HL-60 (cell line): Measurements from ENCODE around the gene NPFF.

Experiments used
- DNase-seq, 2 experiments: peaks; one replicate each; pipeline ENCODE4 v3.0.0-alpha.2; 2010 to 2020; ENCODE audit warnings: low read depth in 1 of 2, low spot score in 1 of 2
- H3K27ac ChIP-seq: fragments of 250-450 bp; sonication (Bioruptor Pico); replicated peaks from 2 replicates; pipeline ENCODE4 v1.5.1; 2020; ENCODE audit warnings: mild to moderate bottlenecking, moderate library complexity
- H3K27me3 ChIP-seq: fragments of 250-450 bp; sonication (Bioruptor Pico); 2 replicates; pipeline ENCODE4 v1.5.1; 2021; ENCODE audit warnings: mild to moderate bottlenecking, moderate library complexity; ENCODE audit not compliant: insufficient read depth, poor library complexity, severe bottlenecking
- H3K4me3 ChIP-seq: replicated peaks from 2 replicates; pipeline ENCODE4 v1.5.1; 2011; ENCODE audit warnings: mild to moderate bottlenecking, control low read depth, low read length; ENCODE audit not compliant: insufficient read depth
- GABPA ChIP-seq: IDR thresholded peaks from 2 replicates; pipeline ENCODE4 v1.6.1; 2012; ENCODE audit warnings: low read depth
- POLR2AphosphoS5 ChIP-seq: IDR thresholded peaks from 2 replicates; pipeline ENCODE4 v1.6.1; 2012; ENCODE audit warnings: low read depth
- SPI1 ChIP-seq: IDR thresholded peaks from 2 replicates; pipeline ENCODE4 v1.6.1; 2012; ENCODE audit warnings: low read depth, mild to moderate bottlenecking, borderline replicate concordance
- TF ChIP-seq, protein P1 (sequence below): IDR thresholded peaks from 2 replicates; pipeline ENCODE4 v1.6.1; 2012; ENCODE audit warnings: low read depth; ENCODE audit not compliant: insufficient replicate concordance
- TF ChIP-seq, protein P2 (sequence below): IDR thresholded peaks from one replicate; pipeline ENCODE4 v1.5.1; 2011; ENCODE audit warnings: low read length, control low read depth, inconsistent platforms; ENCODE audit not compliant: insufficient read depth

NPFF gene

DNA sequence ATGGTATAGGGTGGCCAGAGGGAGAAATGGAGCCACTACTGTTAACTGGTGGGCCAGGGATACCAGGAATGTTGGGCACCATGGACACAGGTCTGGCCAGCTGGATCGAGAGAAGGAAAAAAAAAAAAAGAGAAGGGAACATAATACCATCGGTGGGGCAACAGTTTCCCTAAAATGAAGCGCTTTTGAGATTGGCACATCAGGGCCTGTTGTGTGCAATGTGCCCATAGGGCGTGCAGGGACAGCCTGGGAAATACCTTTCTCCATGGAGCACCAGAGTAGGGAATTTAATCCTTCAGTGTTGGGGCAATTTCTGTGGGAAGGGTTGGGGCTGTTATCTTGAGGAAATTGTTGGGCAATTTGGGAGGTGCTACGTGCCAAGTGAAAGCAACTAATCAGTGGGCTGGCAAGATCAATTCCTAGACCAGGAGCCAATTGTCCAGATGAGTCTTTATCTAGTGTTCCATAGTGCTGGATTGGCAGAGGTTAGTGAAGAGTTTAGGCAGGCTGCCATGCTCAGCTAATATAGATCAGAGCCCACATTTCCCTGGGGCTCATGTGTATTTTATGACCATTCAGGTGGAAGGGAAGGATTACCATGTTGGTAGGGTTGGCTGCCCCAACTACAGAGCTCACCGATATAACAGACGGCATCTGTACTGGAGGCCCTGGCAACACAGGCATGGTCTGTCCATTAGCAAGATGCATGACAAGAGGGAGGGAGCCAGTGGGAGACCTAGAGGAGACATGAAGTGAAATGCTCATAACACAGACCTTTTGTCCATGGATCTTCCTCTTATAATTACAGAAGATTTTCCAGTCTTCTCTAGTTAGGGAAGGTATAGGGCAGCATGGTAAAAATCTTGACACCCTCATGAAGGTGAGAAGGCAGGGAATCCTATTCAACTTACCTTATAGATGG is 25.5 kb upstream of the NPFF start:
- DNase-seq, result no peak
- Histone ChIP-seq H3K27ac (no peak overlapping the region), H3K27me3 (no peaks in the 10 kb centered on the region), H3K4me3 (no peak overlapping the region)
- TF ChIP-seq, protein P1, sequence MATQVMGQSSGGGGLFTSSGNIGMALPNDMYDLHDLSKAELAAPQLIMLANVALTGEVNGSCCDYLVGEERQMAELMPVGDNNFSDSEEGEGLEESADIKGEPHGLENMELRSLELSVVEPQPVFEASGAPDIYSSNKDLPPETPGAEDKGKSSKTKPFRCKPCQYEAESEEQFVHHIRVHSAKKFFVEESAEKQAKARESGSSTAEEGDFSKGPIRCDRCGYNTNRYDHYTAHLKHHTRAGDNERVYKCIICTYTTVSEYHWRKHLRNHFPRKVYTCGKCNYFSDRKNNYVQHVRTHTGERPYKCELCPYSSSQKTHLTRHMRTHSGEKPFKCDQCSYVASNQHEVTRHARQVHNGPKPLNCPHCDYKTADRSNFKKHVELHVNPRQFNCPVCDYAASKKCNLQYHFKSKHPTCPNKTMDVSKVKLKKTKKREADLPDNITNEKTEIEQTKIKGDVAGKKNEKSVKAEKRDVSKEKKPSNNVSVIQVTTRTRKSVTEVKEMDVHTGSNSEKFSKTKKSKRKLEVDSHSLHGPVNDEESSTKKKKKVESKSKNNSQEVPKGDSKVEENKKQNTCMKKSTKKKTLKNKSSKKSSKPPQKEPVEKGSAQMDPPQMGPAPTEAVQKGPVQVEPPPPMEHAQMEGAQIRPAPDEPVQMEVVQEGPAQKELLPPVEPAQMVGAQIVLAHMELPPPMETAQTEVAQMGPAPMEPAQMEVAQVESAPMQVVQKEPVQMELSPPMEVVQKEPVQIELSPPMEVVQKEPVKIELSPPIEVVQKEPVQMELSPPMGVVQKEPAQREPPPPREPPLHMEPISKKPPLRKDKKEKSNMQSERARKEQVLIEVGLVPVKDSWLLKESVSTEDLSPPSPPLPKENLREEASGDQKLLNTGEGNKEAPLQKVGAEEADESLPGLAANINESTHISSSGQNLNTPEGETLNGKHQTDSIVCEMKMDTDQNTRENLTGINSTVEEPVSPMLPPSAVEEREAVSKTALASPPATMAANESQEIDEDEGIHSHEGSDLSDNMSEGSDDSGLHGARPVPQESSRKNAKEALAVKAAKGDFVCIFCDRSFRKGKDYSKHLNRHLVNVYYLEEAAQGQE, result no peak
- TF ChIP-seq SPI1, result no peak
- TF ChIP-seq, protein P2, sequence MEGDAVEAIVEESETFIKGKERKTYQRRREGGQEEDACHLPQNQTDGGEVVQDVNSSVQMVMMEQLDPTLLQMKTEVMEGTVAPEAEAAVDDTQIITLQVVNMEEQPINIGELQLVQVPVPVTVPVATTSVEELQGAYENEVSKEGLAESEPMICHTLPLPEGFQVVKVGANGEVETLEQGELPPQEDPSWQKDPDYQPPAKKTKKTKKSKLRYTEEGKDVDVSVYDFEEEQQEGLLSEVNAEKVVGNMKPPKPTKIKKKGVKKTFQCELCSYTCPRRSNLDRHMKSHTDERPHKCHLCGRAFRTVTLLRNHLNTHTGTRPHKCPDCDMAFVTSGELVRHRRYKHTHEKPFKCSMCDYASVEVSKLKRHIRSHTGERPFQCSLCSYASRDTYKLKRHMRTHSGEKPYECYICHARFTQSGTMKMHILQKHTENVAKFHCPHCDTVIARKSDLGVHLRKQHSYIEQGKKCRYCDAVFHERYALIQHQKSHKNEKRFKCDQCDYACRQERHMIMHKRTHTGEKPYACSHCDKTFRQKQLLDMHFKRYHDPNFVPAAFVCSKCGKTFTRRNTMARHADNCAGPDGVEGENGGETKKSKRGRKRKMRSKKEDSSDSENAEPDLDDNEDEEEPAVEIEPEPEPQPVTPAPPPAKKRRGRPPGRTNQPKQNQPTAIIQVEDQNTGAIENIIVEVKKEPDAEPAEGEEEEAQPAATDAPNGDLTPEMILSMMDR, result no peak
- no peak for TF ChIP-seq GABPA
- TF ChIP-seq POLR2AphosphoS5, result no peak

DNA sequence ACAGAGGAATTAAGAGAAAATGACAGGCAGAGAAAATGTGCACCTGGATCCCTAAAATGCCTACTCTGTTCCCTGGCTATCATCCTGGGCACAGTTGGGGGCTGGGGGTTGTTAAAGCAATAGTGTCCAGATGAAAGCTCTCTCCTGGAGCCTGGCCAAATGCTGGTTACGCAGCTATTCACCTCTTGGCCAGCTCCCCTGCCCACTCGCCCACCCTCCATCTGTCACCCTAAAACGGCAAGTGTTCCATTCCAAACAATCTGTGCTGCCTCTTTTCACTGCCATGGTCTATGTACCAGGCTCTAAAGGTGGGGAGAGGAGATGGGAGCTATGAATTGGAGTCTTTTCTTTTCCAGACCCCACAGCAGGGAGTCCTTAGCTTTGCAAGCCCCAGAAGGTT is 24.7 kb upstream of the NPFF start:
- Histone ChIP-seq H3K27me3 (no peaks in the 10 kb centered on the region), H3K4me3 (no peak overlapping the region), H3K27ac (no peak overlapping the region)
- no peak for DNase-seq
- TF ChIP-seq POLR2AphosphoS5, result no peak
- TF ChIP-seq, protein P2, result no peak
- TF ChIP-seq GABPA, result no peak
- TF ChIP-seq, protein P1, result no peak
- no peak for TF ChIP-seq SPI1

DNA sequence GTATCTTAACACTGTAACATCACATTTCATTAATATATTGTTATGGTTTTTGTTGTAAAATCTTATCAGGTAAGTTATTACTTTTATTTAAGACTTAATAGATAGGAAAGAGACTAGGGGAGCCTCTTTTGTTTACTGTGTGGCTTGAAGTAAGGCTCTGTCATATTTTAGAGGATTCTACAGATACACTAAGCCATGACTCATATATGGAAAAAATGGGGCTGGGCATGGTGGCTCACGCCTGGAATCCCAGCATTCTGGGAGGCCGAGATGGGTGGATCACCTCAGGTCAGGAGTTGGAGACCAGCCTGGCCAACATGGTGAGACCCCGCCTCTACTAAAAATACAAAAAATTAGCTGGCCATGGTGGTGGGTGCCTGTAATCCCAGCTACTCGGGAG is 23.6 kb upstream of the NPFF start:
- H3K4me3 ChIP-seq, result no peak overlapping the region
- DNase-seq, result no peak
- TF ChIP-seq SPI1 (no peak), POLR2AphosphoS5 (no peak)
- TF ChIP-seq, protein P2, result no peak
- TF ChIP-seq, protein P1, result no peak
- no peak overlapping the region for H3K27ac ChIP-seq
- no peaks in the 10 kb centered on the region for H3K27me3 ChIP-seq
